GM18951 (cell line): ENCODE data around the gene CLEC4F.

ENCODE experiments used
- POLR2A ChIP-seq: IDR thresholded peaks from 4 replicates; pipeline ENCODE4 v1.6.1; 2011; ENCODE audit warnings: mild to moderate bottlenecking; ENCODE audit not compliant: insufficient read length, insufficient read depth; ENCODE audit errors: extremely low read depth
- in situ Hi-C: fragments of 300-500 bp; cut with MboI; formaldehyde crosslinking; loops from one replicate; pipeline ENCODE4 v1.12.0; 2022; ENCODE audit warnings: low sequenced_read_pairs, mixed read lengths, inconsistent platforms; ENCODE audit not compliant: unreplicated experiment

Gene CLEC4F, protein sequence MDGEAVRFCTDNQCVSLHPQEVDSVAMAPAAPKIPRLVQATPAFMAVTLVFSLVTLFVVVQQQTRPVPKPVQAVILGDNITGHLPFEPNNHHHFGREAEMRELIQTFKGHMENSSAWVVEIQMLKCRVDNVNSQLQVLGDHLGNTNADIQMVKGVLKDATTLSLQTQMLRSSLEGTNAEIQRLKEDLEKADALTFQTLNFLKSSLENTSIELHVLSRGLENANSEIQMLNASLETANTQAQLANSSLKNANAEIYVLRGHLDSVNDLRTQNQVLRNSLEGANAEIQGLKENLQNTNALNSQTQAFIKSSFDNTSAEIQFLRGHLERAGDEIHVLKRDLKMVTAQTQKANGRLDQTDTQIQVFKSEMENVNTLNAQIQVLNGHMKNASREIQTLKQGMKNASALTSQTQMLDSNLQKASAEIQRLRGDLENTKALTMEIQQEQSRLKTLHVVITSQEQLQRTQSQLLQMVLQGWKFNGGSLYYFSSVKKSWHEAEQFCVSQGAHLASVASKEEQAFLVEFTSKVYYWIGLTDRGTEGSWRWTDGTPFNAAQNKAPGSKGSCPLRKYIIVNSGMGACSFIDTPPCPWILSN

DNA sequence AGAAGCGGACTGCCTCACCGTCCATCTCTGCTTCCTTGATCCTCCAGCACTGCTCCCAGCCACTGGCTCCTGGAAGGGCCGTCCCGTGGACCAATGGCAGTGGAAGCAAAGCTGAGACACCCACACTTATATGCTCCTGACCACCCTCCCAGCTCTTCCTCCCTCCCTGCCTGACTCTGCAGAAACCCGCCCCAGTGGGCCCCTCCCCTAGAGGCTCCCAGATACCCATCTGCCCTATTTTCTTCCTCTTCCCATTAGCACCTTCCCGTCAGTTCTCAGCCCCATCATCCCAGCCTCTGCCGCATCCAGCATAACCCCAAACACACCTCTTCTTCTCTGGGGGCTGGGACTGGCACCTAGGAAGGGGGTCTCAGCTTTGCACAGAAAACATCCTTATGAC is at the start of gene CLEC4F:
Gene CLEC4F, minus strand, starts transcription at position 101 of the 400 bp plus-strand sequence. Its CDS starts 76 bp downstream, at position 25.
- no peak for TF ChIP-seq POLR2A
- in situ Hi-C loops, result no loop called here

DNA sequence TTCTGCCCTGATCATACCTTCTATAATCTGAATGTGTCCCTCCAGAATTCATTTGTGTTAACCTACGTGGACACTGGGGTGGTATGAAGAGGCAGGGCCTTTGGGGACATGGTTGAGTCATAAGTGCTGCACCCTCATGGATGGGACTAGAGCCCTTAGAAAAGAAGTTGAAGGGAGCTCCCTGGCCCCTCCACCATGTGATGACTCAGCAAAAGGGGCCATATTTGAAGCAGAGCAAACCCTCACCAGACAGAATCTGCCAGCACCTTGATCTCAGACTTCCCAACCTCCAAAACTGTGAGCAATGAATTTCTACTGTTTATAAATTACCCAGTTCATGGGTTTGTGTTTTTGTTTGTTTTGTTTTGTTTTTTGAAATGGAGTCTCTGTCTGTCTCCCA is 48.6 kb upstream of the CLEC4F start:
- in situ Hi-C loops, result loop anchor here (5.0 kb wide), 1 partner anchor 78 kb away; no protein-coding TSS in a partner anchor
- no peak for TF ChIP-seq POLR2A

DNA sequence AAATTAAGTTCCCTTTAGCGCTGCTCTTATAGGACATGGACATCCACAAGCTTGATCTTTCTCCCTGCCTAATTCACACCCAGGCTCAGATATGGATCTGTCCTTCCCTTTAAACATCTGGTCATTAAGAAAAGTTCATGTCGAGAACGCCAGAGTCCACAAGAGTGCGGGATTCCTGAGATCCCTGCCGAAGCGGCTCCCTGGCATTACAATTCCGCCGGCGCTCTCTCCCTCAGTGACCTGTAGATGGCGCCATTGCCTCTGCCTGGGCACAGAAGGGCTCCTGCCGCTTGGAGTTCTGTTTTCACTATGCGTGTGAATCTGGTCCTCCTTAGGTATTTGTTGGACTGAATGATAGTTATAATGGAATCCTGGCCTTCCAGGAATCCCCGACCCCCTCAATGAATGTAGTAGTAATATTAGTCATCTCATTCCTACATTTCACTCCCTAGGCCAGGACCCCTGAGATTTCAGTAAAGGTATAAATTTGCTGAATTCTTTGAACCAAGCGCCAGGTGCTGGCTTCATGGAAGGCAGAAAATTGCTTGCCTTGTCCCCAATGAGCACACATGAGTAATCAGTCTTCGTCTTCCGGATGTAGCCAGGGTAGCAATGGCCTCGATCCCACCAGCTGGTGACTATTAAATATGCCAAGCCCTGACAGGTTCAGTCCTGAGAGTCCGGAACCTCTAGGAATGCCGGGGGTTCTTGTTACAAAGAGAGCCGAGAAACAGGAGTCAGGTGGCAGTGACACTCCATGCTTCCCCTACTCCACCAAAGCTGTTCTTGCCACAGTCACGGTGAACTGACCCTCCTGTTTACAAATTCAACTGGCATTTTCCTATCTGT is 41.6 kb upstream of the CLEC4F start:
- in situ Hi-C loops, result no loop called here
- TF ChIP-seq POLR2A, result no peak

DNA sequence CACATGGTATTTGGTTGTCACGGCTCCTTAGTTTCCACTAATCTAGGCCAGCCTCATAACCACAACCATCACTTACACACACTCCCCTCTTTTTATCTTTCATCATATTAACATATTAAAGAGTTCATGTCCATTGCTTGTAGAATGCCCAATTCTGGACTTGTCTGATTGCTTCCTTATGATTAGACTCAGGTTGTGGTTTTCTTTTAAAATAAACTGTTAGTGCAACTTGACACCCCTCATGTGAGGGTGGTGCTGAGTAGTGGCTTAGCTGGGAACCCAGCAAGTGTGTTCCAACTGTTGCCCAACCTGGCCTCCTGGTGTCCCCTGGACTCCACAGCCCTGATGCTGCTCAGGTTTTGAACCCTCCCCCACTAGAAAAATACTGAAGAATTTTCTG is 35.3 kb upstream of the CLEC4F start:
- in situ Hi-C loops, result no loop called here

DNA sequence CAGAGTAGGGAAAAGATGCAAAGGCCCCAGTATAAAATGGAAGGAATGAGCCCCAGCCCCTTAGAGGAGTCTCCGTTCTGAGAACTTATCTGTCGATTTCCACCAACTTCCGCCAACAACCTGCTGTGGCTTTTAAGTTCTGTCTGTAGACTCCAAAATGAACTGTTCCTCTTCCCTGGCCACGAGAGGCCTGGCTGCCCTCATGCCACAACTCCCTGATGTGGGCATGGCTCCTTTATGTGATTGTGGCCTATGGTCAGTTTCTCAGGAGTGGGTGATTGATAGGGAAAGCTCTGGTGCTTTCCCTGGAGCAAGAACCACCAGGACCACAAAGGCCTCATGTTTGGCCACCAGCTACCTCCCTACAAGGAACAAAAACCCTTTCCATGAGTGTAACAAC is 34.0 kb upstream of the CLEC4F start:
- in situ Hi-C loops, result no loop called here
- TF ChIP-seq POLR2A, result no peak

More for the DNA sequence above, 35.3 kb upstream of the CLEC4F start:
- TF ChIP-seq POLR2A, result no peak

DNA sequence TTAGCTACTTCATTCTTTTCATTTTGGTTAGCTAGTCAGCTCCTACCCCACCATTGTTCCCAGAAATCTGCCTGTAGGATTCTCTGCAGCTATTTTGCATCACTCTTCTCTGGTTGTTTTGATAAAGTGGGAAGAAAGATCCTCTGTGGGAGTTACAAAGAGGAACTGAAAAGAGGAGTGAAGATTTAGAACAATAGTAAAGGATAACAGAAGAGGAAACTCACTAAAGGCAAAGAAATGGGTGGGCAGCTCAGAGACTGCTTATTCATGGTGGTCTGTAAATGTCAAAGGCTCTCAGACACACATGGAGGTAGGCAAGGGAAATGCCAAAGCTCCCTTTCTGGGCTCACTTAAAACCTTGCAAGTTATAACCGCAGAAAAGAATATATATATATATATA is 32.4 kb upstream of the CLEC4F start:
- in situ Hi-C loops, result no loop called here
- TF ChIP-seq POLR2A, result no peak

DNA sequence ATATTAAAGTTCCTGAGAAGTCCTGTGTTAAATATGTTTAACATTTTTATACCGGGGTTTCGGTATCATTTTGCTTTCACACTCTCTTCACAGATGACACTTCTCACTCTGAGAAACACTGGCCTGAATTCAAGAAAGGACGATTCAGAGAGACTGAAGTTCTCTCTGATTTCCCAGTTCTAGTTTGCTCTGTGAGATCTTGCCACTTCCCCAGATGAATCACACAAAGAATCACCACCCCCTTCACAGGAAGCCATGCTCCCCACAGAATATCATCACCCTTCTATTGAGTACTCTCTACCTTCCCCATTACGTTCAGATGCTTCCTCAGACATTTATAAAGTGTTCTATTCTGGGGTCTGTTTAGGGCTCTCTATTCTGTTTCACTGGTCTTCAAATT is 31.3 kb upstream of the CLEC4F start:
- in situ Hi-C loops, result no loop called here

DNA sequence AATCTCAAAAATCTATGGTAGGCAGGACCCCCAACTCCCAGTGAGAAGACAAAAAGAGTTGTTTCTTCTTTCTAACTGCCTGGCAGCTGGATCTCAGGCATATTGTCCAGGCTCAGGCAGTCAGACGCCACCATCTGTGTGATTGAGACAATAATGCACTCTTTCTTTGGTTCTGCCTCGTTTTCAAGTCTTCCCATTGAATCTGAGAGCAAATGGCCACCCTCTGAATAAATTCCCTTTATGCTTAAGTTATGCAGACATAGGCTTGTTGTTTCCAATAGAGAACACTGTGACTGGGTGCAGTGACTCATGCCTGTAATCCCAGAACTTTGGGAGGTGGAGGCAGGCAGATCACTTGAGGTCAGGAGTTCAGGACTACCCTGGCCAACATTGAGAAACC is 30.5 kb upstream of the CLEC4F start:
- in situ Hi-C loops, result no loop called here
- TF ChIP-seq POLR2A, result no peak

More for the DNA sequence above, 31.3 kb upstream of the CLEC4F start:
- TF ChIP-seq POLR2A, result no peak

DNA sequence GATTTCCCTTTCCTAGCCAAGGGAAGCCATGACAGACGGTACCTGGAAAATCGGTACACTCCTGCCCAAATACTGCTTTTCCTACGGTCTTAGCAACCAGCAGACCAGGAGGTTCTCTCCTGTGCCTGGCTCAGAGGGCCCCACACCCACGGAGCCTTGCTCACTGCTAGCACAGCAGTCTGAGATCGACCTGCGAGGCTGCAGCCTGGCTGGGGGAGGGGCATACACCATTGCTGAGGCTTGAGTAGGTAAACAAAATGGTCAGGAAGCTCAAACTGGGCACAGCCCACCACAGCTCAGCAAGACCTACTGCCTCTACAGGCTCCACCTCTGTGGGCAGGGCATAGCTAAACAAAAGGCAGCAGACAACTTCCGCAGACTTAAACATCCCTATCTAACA is 22.0 kb upstream of the CLEC4F start:
- in situ Hi-C loops, result no loop called here
- TF ChIP-seq POLR2A, result no peak

DNA sequence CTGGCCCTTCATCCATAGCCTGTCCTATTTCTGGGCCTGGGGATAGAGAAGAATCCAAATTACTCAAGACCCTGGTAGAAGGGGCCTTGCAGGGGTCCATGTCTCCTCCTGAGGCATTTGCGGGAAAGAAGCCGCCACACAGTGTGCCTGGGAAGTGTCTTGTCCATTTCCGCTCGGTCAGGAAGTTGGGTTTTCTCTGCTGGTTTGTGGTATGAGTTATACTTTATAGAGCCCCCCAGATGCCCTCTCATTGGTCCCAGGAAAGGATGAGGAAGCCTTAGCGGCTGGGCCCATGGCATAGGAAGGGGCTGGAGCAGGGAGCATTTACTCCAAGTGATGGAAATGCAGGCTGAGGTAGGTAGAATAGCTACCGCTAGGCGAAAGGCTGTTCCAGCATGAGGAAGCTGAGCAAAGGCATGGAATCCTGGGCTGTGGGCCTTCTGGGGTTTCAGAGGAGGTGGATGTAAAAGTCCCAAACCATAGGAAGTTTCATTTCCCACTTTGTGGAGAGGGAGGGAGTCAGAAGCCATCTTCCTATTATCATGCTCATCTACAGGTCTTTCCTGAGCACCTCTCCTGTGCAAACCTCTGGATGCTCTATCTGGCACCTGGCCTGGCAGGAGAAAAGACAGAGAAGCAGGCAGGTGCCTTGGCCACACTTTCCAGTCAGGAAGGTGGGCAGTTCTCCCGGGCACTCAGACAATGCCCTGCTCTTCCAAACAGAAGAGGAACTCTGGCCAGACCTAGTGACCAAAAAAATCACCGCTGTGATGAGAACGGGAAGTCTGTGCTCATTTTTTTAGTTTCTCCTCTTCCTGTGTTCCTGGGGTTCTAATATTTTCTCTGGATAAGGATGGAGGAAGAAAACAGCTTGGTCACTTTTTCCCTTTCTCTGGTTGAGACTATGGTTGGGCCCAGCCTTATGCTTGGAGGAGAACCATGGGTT is 17.9 kb upstream of the CLEC4F start:
- in situ Hi-C loops, result no loop called here
- no peak for TF ChIP-seq POLR2A

DNA sequence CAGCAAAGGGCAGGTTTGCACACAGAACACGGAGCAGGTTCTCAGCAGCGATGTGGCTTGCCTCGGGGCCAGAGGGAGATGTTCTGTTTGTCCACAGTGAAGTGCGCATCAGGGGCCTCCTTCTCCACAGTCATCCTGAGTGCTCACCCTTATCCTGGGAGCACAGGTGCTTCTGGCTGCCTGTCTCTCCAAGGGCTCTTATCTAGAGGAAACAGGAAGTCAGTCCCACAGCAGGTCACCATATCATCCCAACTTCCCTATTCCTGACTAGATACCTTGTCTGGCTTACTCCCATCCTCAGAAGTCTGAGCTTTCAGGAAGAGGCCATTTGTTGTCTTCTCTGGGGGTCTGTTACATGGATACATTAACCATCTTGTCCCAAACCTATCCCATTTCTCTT is 15.2 kb upstream of the CLEC4F start, which contains the start of gene CD207:
Gene CD207, minus strand, starts transcription at position 174 of the 400 bp plus-strand sequence. Its CDS starts 40 bp downstream, at position 134.
- TF ChIP-seq POLR2A, result no peak
- in situ Hi-C loops, result no loop called here

DNA sequence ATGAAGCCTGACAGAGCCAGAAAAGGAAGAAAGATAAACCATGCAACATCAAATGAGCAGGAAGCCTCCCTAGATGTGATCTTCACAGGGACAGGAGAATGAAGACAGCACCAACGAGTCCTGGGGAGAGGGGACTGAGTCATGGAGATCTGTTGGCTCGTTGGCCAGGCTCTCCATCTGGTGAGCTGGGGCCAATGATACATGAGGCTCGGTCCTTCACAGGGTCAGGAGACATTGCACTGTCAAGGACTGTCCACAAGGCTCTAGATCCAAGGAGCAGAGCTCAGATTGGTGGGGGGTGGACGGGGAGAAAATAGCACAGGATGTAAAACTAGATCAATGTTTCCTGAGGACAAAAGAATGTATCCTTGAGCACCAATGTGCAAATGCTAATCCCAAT is 14.5 kb upstream of the CLEC4F start:
- TF ChIP-seq POLR2A, result no peak
- in situ Hi-C loops, result no loop called here
